GM18868 (cell line): ENCODE data around the gene HEATR5A.
"Not testable (repeated sequence)": the region's sequence is repeated elsewhere in the genome, so short reads cannot be mapped to it uniquely, and the experiment has no call there.

Experiments used
- ATAC-seq: cut with Tn5 transposase; IDR thresholded peaks from one replicate; pipeline ENCODE4 v1.9.1; 2021; ENCODE audit warnings: mild to moderate bottlenecking, moderate library complexity; ENCODE audit not compliant: unreplicated experiment

HEATR5A gene

GRCh38 chr14:31336646-31337045, 83.7 kb downstream of the HEATR5A start:
- ATAC-seq: no peak

GRCh38 chr14:31331395-31331794, 89.0 kb downstream of the HEATR5A start:
- ATAC-seq: not testable (repeated sequence)

- not testable (repeated sequence) for ATAC-seq
Measured at GRCh38 chr14:31329876-31330521, 90.4 kb downstream of the HEATR5A start.

- no peak for ATAC-seq
Measured at GRCh38 chr14:31326111-31326510, 94.2 kb downstream of the HEATR5A start.

- no peak for ATAC-seq
Measured at GRCh38 chr14:31323419-31323818, 96.9 kb downstream of the HEATR5A start.

GRCh38 chr14:31320922-31321766, 99.2 kb downstream of the HEATR5A start:
- ATAC-seq: no peak

- ATAC-seq: no peak
Measured at GRCh38 chr14:31320216-31320615, 100.1 kb downstream of the HEATR5A start.

GRCh38 chr14:31319701-31320100, 100.6 kb downstream of the HEATR5A start:
- ATAC-seq: no peak

GRCh38 chr14:31312934-31313333, 107.4 kb downstream of the HEATR5A start:
- no peak for ATAC-seq

- ATAC-seq: not testable (repeated sequence)
Measured at GRCh38 chr14:31312370-31312769, 108.0 kb downstream of the HEATR5A start.

- peak; percentile 84 for ATAC-seq
Measured at GRCh38 chr14:31307618-31308017, 112.7 kb downstream of the HEATR5A start.

GRCh38 chr14:31307198-31307597, 113.2 kb downstream of the HEATR5A start:
- ATAC-seq: no peak

GRCh38 chr14:31303654-31304053, 116.7 kb downstream of the HEATR5A start:
- no peak for ATAC-seq

- ATAC-seq: no peak
Measured at GRCh38 chr14:31300883-31301282, 119.5 kb downstream of the HEATR5A start.

- ATAC-seq: no peak
Measured at GRCh38 chr14:31300296-31300695, 120.1 kb downstream of the HEATR5A start.

- ATAC-seq: peak; percentile 86
Measured at GRCh38 chr14:31297701-31298344, 122.5 kb downstream of the HEATR5A start.

- no peak for ATAC-seq
Measured at GRCh38 chr14:31297112-31297511, 123.2 kb downstream of the HEATR5A start.

GRCh38 chr14:31294746-31295405, 125.5 kb downstream of the HEATR5A start:
- no peak for ATAC-seq

GRCh38 chr14:31292937-31293616, 127.3 kb downstream of the HEATR5A start:
- no peak for ATAC-seq

GRCh38 chr14:31291210-31291609, 129.1 kb downstream of the HEATR5A start:
- ATAC-seq: no peak
